GM18873 (cell line): ENCODE measurements around the gene CCDC186.

Experiments
- ATAC-seq: cut with Tn5 transposase; IDR thresholded peaks from one replicate; pipeline ENCODE4 v1.9.1; 2021; ENCODE audit warnings: mild to moderate bottlenecking, moderate library complexity, moderate number of reproducible peaks; ENCODE audit not compliant: unreplicated experiment, low FRiP score

Gene CCDC186

GRCh38 chr10:114073395-114074186 is 100.4 kb downstream of the CCDC186 start:
- no peak for ATAC-seq

DNA sequence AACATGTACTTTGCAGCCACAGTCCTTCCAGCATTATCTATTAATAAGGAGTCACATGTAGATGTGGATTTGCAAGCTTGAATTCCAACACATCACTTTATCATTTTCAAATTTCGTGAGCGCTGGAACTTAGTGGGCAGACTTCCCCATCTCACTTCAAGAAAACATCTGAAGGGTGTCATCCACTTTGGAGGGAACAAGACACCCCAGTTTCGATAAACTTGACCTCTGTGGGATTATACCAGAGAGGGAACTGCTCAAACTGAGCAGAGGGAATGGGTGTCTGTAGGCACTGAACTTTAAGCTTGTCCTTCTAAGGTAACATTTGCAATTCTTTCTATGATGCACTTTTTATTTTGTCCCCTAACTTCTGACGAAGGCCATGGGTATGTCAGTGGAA is 102.8 kb downstream of the CCDC186 start:
- ATAC-seq: no peak
